Lung (tissue), 12 donors: ENCODE measurements around the gene MS4A15. TPM values are rescaled to one million over a fixed set of nuclear protein-coding genes. Genes with fewer than 3 reads are reported as not detected.

Experiments used
- ATAC-seq: fragments of 200-7000 bp; cut with Tn5 transposase; one replicate; pipeline ENCODE4 v1.9.1; 2020; ENCODE audit warnings: moderate number of reproducible peaks; ENCODE audit not compliant: insufficient read depth, low FRiP score
- DNase-seq, 3 donors: peaks; one replicate each; pipeline ENCODE4 v3.0.0-alpha.2; 2013 to 2017
- H3K27ac ChIP-seq, 2 donors: one replicate each; pipeline ENCODE4 v1.5.1; 2013; ENCODE audit warnings: mild to moderate bottlenecking in 2 of 2, moderate library complexity in 2 of 2, control low read depth in 1 of 2, inconsistent platforms in 1 of 2, low read depth in 1 of 2, low read length in 1 of 2
- H3K27me3 ChIP-seq, 3 donors: one replicate each; pipeline ENCODE4 v1.5.1; 2013; ENCODE audit warnings: low read length in 2 of 3; ENCODE audit not compliant: control insufficient read depth in 3 of 3, insufficient read depth in 3 of 3
- H3K36me3 ChIP-seq, 4 donors: one replicate each; pipeline ENCODE4 v1.5.1; 2013; ENCODE audit warnings: low read length in 4 of 4, mild to moderate bottlenecking in 1 of 4, moderate library complexity in 1 of 4; ENCODE audit not compliant: control insufficient read depth in 4 of 4, insufficient read depth in 4 of 4
- H3K4me1 ChIP-seq, 5 donors: one replicate each; pipeline ENCODE4 v1.5.1; 2013; ENCODE audit warnings: low read length in 5 of 5, mild to moderate bottlenecking in 2 of 5, moderate library complexity in 1 of 5; ENCODE audit not compliant: control insufficient read depth in 5 of 5, insufficient read depth in 5 of 5
- H3K4me3 ChIP-seq: one replicate; pipeline ENCODE4 v1.5.1; 2013; ENCODE audit warnings: mild to moderate bottlenecking, control low read depth, moderate library complexity
- H3K9ac ChIP-seq, 2 donors: one replicate each; pipeline ENCODE4 v1.5.1; 2013; ENCODE audit warnings: low read length in 2 of 2, control low read depth in 1 of 2; ENCODE audit not compliant: insufficient read depth in 1 of 2
- H3K9me3 ChIP-seq, 4 donors: one replicate each; pipeline ENCODE4 v1.5.1; 2013; ENCODE audit warnings: low read length in 3 of 4, mild to moderate bottlenecking in 1 of 4, moderate library complexity in 1 of 4; ENCODE audit not compliant: control insufficient read depth in 4 of 4, insufficient read depth in 3 of 4
- WGBS, 2 donors: extraction: QIAGEN DNeasy Blood & Tissue Kit; methylation state at CpG; one replicate each; pipeline ENCODE4 v1.1.7; 2013; 5-methylcytosine and 5-hydroxymethylcytosine counted together
- polyA plus RNA-seq, 2 donors: library from polyadenylated mRNA; stranded (reverse); fragments of 200-250 nt; gene quantifications; one replicate each; pipeline ENCODE4 v1.2.1, GENCODE V29; 2013
- total RNA-seq, 2 donors: library from RNA; depleted of rRNA in 1 of 2; stranded (reverse); fragments of >200 nt in 1 of 2; gene quantifications; one replicate each; pipeline ENCODE4 v1.2.1, GENCODE V29; 2014 to 2021
- TF ChIP-seq, protein P1 (sequence below): IDR thresholded peaks from 2 replicates; pipeline ENCODE4 v1.5.1; 2012; ENCODE audit warnings: mild to moderate bottlenecking; ENCODE audit errors: control extremely low read depth, extremely low read depth
- donor health status: control.
- donor health status: control.
- donor health status: Bipolar disorder and iron deficiency.
- donor health status: healthy.
- donor health status: DM: yes; HTN: yes; CAD: no.

Gene MS4A15
- total and polyA plus RNA-seq, 4 donors, result 9.8 to 38.9 (median 26.8) TPM; not detected in 1

DNA sequence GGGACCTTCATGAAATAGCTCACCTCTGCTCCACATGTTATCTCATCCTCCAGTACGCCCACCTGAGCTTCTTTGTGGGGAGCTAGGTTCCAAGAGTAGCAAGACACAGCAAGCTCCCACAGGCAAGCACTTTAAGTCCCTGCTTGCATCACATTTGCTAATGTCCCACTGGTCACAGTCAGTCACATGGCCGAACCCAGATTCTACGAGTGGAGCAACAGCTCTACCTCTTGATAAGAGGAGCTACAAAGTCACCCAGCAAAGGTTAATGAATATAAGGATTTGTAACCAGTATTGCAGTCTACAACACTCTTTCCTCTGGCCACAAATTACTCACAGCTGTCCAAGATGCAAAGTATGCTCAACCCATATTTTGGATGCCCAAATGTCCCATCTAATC, 15.2 kb upstream of the MS4A15 start:
- no peak overlapping the region for H3K4me3 ChIP-seq
- 88 to 93% methylated on average over 3 of the region's 3 CpGs for WGBS, 2 donors
- H3K9me3 ChIP-seq, result peaks cover 0 to 13% (median 2%) of the 10 kb centered on the region in 4 donors
- TF ChIP-seq, protein P1, sequence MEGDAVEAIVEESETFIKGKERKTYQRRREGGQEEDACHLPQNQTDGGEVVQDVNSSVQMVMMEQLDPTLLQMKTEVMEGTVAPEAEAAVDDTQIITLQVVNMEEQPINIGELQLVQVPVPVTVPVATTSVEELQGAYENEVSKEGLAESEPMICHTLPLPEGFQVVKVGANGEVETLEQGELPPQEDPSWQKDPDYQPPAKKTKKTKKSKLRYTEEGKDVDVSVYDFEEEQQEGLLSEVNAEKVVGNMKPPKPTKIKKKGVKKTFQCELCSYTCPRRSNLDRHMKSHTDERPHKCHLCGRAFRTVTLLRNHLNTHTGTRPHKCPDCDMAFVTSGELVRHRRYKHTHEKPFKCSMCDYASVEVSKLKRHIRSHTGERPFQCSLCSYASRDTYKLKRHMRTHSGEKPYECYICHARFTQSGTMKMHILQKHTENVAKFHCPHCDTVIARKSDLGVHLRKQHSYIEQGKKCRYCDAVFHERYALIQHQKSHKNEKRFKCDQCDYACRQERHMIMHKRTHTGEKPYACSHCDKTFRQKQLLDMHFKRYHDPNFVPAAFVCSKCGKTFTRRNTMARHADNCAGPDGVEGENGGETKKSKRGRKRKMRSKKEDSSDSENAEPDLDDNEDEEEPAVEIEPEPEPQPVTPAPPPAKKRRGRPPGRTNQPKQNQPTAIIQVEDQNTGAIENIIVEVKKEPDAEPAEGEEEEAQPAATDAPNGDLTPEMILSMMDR, result no peak
- ATAC-seq (no peak), DNase-seq (no peak)
- H3K36me3 ChIP-seq, result no peaks in the 10 kb centered on the region
- no peaks in the 10 kb centered on the region for H3K4me1 ChIP-seq
- H3K9ac ChIP-seq, result no peak overlapping the region
- no peak overlapping the region for H3K27ac ChIP-seq
- H3K27me3 ChIP-seq, result no peaks in the 10 kb centered on the region

DNA sequence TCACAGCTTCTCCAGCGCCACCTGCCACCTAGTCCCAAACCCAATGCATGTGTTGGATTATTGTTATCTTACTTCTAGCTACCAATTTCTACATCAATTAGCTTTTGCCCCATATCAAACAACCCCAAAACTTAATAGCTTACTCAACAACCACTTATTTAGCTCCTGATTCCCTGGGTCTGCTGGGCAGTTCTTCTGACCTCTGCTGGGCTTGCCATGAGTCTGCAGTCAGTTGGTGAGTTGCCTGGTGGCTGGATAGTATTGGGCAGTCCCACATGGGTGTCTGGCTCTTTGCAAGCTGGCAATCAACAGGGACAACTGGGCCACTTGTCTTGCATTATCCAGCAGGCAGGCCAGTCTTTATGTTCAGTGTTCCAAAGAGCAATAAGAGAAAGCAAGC, 13.6 kb upstream of the MS4A15 start:
- Histone ChIP-seq H3K27ac (no peak overlapping the region), H3K36me3 (no peaks in the 10 kb centered on the region), H3K4me1 (no peaks in the 10 kb centered on the region), H3K4me3 (no peak overlapping the region), H3K27me3 (no peaks in the 10 kb centered on the region), H3K9me3 (peaks cover 0 to 13% (median 2%) of the 10 kb centered on the region in 4 donors), H3K9ac (no peak overlapping the region)
- TF ChIP-seq, protein P1, result no peak
- ATAC-seq, result no peak
- 84 to 85% methylated on average over 1 of the region's 1 CpG for WGBS, 2 donors
- DNase-seq, result no peak

DNA sequence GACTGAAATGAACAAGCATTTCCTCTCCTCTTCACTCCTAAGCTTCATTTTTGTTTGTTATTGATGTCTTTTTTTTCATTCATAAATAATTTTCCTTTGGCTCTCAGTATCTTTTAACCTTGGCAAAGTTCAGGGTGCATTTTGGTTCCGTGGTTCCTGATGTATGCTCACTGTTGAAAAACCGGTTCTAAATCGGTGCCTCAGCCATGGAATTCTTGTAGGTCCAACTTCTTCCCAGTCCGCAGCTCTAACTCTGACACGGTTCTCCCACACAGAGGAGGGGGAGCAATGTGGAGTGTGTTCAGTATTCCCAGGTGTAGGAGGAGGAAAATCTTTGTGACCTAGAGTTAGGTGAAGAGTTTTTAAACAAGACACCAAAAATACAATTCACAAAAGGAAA, 12.6 kb upstream of the MS4A15 start:
- no peak overlapping the region for H3K9ac ChIP-seq
- peaks cover 0 to 13% (median 2%) of the 10 kb centered on the region in 4 donors for H3K9me3 ChIP-seq
- no peak overlapping the region for H3K27ac ChIP-seq
- no peaks in the 10 kb centered on the region for H3K4me1 ChIP-seq
- H3K4me3 ChIP-seq, result no peak overlapping the region
- H3K27me3 ChIP-seq, result no peaks in the 10 kb centered on the region
- ATAC-seq (no peak), DNase-seq (no peak)
- TF ChIP-seq, protein P1, result no peak
- no peaks in the 10 kb centered on the region for H3K36me3 ChIP-seq
- WGBS, 2 donors, result 92 to 93% methylated on average over 5 of the region's 5 CpGs

DNA sequence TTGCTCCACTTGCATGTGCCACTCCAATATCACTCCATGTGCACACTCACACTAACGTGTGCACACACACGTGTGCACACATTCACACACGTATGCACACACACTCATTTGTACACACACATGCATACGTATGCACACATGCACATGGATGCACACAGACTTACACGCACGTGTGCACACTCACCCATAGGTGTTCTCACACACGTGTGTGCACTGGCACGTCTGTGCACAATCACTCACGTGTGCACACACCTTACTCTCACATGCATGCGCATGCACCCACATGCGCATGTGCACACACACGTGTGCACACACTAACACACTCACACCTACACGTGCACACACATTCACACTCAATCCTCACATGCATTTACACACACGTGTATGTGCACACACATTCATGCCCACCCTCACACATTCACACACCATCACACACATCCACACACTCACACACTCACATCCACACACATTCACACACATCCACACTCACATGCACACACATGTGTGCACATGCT, 9.3 kb upstream of the MS4A15 start:
- H3K9me3 ChIP-seq, result peaks cover 0 to 2% (median 0%) of the 10 kb centered on the region in 4 donors
- H3K27ac ChIP-seq, result no peak overlapping the region
- H3K36me3 ChIP-seq, result no peaks in the 10 kb centered on the region
- H3K4me3 ChIP-seq, result no peak overlapping the region
- WGBS, 2 donors, result 94 to 97% methylated on average over 14 of the region's 14 CpGs
- no peak overlapping the region for H3K9ac ChIP-seq
- H3K27me3 ChIP-seq, result peaks cover 0 to 2% (median 0%) of the 10 kb centered on the region in 3 donors
- TF ChIP-seq, protein P1, result no peak
- no peak for DNase-seq
- ATAC-seq, result no peak
- no peaks in the 10 kb centered on the region for H3K4me1 ChIP-seq
